SK-N-SH treated with all-trans-retinoic acid at 6 μM for 48 hours (cell line): Measurements from ENCODE around the gene ESYT2.

ENCODE experiments used
- ATAC-seq: fragments of 200-7000 bp; cut with Tn5 transposase; 3 replicates; pipeline ENCODE4 v1.9.1; 2020; ENCODE audit warnings: mild to moderate bottlenecking, moderate library complexity
- ARNTL ChIP-seq: fragments of 450-650 bp; formaldehyde crosslinking; IDR thresholded peaks from 2 replicates; pipeline ENCODE4 v1.5.0; 2020; ENCODE audit warnings: low read depth, mild to moderate bottlenecking, moderate library complexity, borderline replicate concordance
- BACH2 ChIP-seq: fragments of 250-450 bp; sonication (Bioruptor Pico); IDR thresholded peaks from 2 replicates; pipeline ENCODE4 v1.9.0; 2021; ENCODE audit warnings: mild to moderate bottlenecking, borderline replicate concordance
- CSDC2 ChIP-seq: fragments of 250-450 bp; sonication (Bioruptor Pico); IDR thresholded peaks from 2 replicates; pipeline ENCODE4 v1.5.0; 2020; ENCODE audit warnings: mild to moderate bottlenecking, moderate library complexity
- ESRRG ChIP-seq: fragments of 250-450 bp; sonication (Bioruptor Pico); IDR thresholded peaks from 2 replicates; pipeline ENCODE4 v1.6.1; 2021; ENCODE audit warnings: mild to moderate bottlenecking
- ISL1 ChIP-seq: fragments of 250-450 bp; sonication (Bioruptor Pico); IDR thresholded peaks from 2 replicates; pipeline ENCODE4 v2.1.2; 2022; ENCODE audit warnings: mild to moderate bottlenecking, moderate library complexity
- OSR1 ChIP-seq: fragments of 250-450 bp; sonication (Bioruptor Pico); IDR thresholded peaks from 2 replicates; pipeline ENCODE4 v1.8.0; 2022; ENCODE audit warnings: moderate library complexity, mild to moderate bottlenecking, inconsistent platforms
- PPARA ChIP-seq: fragments of 250-450 bp; sonication (Bioruptor Pico); IDR thresholded peaks from 2 replicates; pipeline ENCODE4 v1.5.0; 2020; ENCODE audit warnings: mild to moderate bottlenecking, borderline replicate concordance
- RARB ChIP-seq: fragments of 250-450 bp; sonication (Bioruptor Pico); IDR thresholded peaks from 2 replicates; pipeline ENCODE4 v1.8.0; 2021; ENCODE audit warnings: mild to moderate bottlenecking, moderate library complexity
- SNAI2 ChIP-seq: fragments of 250-450 bp; sonication (Bioruptor Pico); IDR thresholded peaks from 2 replicates; pipeline ENCODE4 v1.5.0; 2020; ENCODE audit warnings: mild to moderate bottlenecking, moderate library complexity
- TOX ChIP-seq: fragments of 250-450 bp; sonication (Bioruptor Pico); IDR thresholded peaks from 2 replicates; pipeline ENCODE4 v1.8.0; 2021; ENCODE audit warnings: mild to moderate bottlenecking, moderate library complexity, borderline replicate concordance
- ZC3H10 ChIP-seq: fragments of 250-450 bp; sonication (Bioruptor Pico); IDR thresholded peaks from 2 replicates; pipeline ENCODE4 v1.5.1; 2021; ENCODE audit warnings: mild to moderate bottlenecking, moderate library complexity
- ZFP30 ChIP-seq: fragments of 450-650 bp; formaldehyde crosslinking; IDR thresholded peaks from 2 replicates; pipeline ENCODE4 v1.5.0; 2022; ENCODE audit warnings: mild to moderate bottlenecking, moderate library complexity
- ZNF565 ChIP-seq: fragments of 450-650 bp; formaldehyde crosslinking; conservative IDR thresholded peaks from 2 replicates; pipeline ENCODE4 v1.5.0; 2020; ENCODE audit warnings: low read depth, mild to moderate bottlenecking, moderate library complexity
- ZNF70 ChIP-seq: fragments of 450-650 bp; formaldehyde crosslinking; IDR thresholded peaks from 2 replicates; pipeline ENCODE4 v1.5.0; 2020; ENCODE audit warnings: mild to moderate bottlenecking, moderate library complexity
- ZNF8 ChIP-seq: fragments of 450-650 bp; formaldehyde crosslinking; IDR thresholded peaks from 2 replicates; pipeline ENCODE4 v1.5.0; 2020; ENCODE audit warnings: mild to moderate bottlenecking, moderate library complexity
- TF ChIP-seq, protein P1 (sequence below): fragments of 250-450 bp; sonication (Bioruptor Pico); IDR thresholded peaks from 2 replicates; pipeline ENCODE4 v1.8.0; 2020; ENCODE audit warnings: mild to moderate bottlenecking, moderate library complexity, borderline replicate concordance
- TF ChIP-seq, protein P2 (sequence below): fragments of 250-450 bp; sonication (Bioruptor Pico); IDR thresholded peaks from 2 replicates; pipeline ENCODE4 v1.5.0; 2020; ENCODE audit warnings: mild to moderate bottlenecking, moderate library complexity
- TF ChIP-seq, protein P3 (sequence below): fragments of 250-450 bp; sonication (Bioruptor Pico); IDR thresholded peaks from 2 replicates; pipeline ENCODE4 v1.5.1; 2020; ENCODE audit warnings: low read depth, mild to moderate bottlenecking, moderate library complexity
- TF ChIP-seq, protein P4 (sequence below): fragments of 250-450 bp; sonication (Bioruptor Pico); IDR thresholded peaks from 2 replicates; pipeline ENCODE4 v1.5.1; 2021; ENCODE audit warnings: mild to moderate bottlenecking, moderate library complexity
- TF ChIP-seq, protein P5 (sequence below): fragments of 250-450 bp; sonication (Bioruptor Pico); IDR thresholded peaks from 2 replicates; pipeline ENCODE4 v1.8.0; 2021; ENCODE audit warnings: low read depth, mild to moderate bottlenecking, moderate library complexity, borderline replicate concordance

Gene ESYT2

DNA sequence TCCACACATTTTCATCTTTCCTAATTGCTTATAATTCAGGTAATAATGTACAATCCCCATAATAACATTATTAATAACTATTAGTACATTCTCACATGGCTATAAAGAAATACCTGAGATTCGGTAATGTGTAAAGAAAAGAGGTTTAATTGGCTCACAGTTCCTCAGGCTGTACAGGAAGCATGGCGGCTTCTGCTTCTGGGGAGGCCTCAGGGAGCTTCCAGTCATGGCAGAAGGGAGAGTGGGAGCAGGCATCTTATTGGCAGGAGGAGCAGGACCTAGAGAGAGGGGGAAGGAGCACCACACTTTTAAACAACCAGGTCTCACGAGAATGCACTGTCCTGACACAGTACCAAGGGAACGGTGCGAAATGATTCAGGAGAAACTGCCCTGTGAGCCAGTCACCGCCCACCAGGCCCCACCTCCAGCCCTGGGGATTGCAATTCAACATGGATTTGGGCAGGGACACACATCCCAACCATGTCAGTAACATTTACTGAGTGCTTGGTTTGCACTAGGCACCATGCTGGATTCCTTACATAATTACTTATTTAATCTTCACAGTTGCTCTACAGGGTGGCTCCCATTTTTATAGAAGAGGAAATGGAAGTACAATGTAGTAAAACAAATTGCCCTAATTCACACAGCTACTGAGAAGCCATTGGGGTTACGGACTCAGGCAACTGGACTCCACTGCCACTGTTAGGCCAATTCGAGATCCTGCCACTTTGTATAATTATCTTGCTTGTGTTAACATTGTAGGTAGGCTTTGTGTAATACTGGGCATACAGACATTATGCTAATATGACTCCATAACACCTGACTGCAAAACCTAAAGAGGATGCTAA is 8.7 kb upstream of the ESYT2 start:
- no peak for ATAC-seq
- no peak for TF ChIP-seq ISL1 (CRISPR knock-in tag)
- no peak for TF ChIP-seq PPARA (CRISPR knock-in tag)
- no peak for TF ChIP-seq ZC3H10
- no peak for TF ChIP-seq ZNF565
- TF ChIP-seq ZNF8 (CRISPR knock-in tag), result no peak
- no peak for TF ChIP-seq BACH2 (CRISPR knock-in tag)
- TF ChIP-seq SNAI2, result no peak
- TF ChIP-seq, protein P1, sequence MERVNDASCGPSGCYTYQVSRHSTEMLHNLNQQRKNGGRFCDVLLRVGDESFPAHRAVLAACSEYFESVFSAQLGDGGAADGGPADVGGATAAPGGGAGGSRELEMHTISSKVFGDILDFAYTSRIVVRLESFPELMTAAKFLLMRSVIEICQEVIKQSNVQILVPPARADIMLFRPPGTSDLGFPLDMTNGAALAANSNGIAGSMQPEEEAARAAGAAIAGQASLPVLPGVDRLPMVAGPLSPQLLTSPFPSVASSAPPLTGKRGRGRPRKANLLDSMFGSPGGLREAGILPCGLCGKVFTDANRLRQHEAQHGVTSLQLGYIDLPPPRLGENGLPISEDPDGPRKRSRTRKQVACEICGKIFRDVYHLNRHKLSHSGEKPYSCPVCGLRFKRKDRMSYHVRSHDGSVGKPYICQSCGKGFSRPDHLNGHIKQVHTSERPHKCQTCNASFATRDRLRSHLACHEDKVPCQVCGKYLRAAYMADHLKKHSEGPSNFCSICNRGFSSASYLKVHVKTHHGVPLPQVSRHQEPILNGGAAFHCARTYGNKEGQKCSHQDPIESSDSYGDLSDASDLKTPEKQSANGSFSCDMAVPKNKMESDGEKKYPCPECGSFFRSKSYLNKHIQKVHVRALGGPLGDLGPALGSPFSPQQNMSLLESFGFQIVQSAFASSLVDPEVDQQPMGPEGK (CRISPR knock-in tag), result no peak
- no peak for TF ChIP-seq ARNTL (CRISPR knock-in tag)
- no peak for TF ChIP-seq OSR1 (CRISPR knock-in tag)
- no peak for TF ChIP-seq TOX (CRISPR knock-in tag)

DNA sequence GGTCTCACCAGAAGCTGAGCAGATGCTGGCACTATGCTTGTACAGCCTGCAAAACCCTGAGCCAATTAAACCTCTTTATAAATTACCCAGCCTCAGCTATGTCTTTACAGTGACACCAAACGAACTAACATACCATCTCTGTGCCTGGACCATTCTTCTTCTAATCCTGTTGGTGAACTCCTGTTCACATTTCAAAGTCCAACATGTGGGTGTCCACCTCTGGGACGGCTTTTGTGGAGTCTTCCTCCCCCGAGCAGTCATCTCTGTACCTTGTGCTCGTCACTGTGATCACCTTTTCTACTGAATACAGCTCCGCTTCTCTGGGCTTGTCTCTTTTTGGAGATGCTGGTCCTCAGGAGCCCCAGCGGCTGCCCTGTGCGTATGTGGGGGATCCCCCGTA is 7.4 kb upstream of the ESYT2 start:
- ATAC-seq, result no peak
- TF ChIP-seq ZNF565 (no peak), RARB (CRISPR knock-in tag) (no peak), CSDC2 (CRISPR knock-in tag) (no peak), ZNF8 (CRISPR knock-in tag) (no peak), ISL1 (CRISPR knock-in tag) (no peak), ESRRG (CRISPR knock-in tag) (no peak), OSR1 (CRISPR knock-in tag) (no peak), ARNTL (CRISPR knock-in tag) (no peak), ZNF70 (CRISPR knock-in tag) (no peak), ZFP30 (no peak), BACH2 (CRISPR knock-in tag) (no peak), SNAI2 (no peak)
- TF ChIP-seq, protein P2, sequence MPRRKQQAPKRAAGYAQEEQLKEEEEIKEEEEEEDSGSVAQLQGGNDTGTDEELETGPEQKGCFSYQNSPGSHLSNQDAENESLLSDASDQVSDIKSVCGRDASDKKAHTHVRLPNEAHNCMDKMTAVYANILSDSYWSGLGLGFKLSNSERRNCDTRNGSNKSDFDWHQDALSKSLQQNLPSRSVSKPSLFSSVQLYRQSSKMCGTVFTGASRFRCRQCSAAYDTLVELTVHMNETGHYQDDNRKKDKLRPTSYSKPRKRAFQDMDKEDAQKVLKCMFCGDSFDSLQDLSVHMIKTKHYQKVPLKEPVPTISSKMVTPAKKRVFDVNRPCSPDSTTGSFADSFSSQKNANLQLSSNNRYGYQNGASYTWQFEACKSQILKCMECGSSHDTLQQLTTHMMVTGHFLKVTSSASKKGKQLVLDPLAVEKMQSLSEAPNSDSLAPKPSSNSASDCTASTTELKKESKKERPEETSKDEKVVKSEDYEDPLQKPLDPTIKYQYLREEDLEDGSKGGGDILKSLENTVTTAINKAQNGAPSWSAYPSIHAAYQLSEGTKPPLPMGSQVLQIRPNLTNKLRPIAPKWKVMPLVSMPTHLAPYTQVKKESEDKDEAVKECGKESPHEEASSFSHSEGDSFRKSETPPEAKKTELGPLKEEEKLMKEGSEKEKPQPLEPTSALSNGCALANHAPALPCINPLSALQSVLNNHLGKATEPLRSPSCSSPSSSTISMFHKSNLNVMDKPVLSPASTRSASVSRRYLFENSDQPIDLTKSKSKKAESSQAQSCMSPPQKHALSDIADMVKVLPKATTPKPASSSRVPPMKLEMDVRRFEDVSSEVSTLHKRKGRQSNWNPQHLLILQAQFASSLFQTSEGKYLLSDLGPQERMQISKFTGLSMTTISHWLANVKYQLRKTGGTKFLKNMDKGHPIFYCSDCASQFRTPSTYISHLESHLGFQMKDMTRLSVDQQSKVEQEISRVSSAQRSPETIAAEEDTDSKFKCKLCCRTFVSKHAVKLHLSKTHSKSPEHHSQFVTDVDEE, result no peak
- TF ChIP-seq, protein P3, sequence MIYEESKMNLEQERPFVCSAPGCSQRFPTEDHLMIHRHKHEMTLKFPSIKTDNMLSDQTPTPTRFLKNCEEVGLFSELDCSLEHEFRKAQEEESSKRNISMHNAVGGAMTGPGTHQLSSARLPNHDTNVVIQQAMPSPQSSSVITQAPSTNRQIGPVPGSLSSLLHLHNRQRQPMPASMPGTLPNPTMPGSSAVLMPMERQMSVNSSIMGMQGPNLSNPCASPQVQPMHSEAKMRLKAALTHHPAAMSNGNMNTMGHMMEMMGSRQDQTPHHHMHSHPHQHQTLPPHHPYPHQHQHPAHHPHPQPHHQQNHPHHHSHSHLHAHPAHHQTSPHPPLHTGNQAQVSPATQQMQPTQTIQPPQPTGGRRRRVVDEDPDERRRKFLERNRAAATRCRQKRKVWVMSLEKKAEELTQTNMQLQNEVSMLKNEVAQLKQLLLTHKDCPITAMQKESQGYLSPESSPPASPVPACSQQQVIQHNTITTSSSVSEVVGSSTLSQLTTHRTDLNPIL (CRISPR knock-in tag), result no peak
- TF ChIP-seq, protein P1 (CRISPR knock-in tag), result no peak
- TF ChIP-seq, protein P4, sequence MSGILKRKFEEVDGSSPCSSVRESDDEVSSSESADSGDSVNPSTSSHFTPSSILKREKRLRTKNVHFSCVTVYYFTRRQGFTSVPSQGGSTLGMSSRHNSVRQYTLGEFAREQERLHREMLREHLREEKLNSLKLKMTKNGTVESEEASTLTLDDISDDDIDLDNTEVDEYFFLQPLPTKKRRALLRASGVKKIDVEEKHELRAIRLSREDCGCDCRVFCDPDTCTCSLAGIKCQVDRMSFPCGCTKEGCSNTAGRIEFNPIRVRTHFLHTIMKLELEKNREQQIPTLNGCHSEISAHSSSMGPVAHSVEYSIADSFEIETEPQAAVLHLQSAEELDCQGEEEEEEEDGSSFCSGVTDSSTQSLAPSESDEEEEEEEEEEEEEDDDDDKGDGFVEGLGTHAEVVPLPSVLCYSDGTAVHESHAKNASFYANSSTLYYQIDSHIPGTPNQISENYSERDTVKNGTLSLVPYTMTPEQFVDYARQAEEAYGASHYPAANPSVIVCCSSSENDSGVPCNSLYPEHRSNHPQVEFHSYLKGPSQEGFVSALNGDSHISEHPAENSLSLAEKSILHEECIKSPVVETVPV (CRISPR knock-in tag), result no peak
- TF ChIP-seq, protein P5, sequence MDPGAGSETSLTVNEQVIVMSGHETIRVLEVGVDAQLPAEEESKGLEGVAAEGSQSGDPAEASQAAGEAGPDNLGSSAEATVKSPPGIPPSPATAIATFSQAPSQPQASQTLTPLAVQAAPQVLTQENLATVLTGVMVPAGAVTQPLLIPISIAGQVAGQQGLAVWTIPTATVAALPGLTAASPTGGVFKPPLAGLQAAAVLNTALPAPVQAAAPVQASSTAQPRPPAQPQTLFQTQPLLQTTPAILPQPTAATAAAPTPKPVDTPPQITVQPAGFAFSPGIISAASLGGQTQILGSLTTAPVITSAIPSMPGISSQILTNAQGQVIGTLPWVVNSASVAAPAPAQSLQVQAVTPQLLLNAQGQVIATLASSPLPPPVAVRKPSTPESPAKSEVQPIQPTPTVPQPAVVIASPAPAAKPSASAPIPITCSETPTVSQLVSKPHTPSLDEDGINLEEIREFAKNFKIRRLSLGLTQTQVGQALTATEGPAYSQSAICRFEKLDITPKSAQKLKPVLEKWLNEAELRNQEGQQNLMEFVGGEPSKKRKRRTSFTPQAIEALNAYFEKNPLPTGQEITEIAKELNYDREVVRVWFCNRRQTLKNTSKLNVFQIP (CRISPR knock-in tag), result no peak
- TF ChIP-seq, all 23 proteins: peak for 0
